Hepatocyte (in vitro differentiated cells): Measurements from ENCODE around the gene AKR1D1. TPM values are rescaled to one million over a fixed set of nuclear protein-coding genes. Genes with fewer than 3 reads are reported as not detected.
"Not testable (repeated sequence)": the region's sequence is repeated elsewhere in the genome, so short reads cannot be mapped to it uniquely, and the experiment has no call there.

Source experiments
- DNase-seq: peaks from one replicate; pipeline ENCODE4 v3.0.0-alpha.2; 2016; ENCODE audit warnings: low spot score
- H2AFZ ChIP-seq: fragments of 200-600 bp; sonication (generic); 2 replicates; pipeline ENCODE4 v1.6.0; 2016; ENCODE audit warnings: antibody characterized with exemption, mild to moderate bottlenecking
- H3K27ac ChIP-seq: fragments of 200-600 bp; sonication (generic); 2 replicates; pipeline ENCODE4 v1.5.1; 2016; ENCODE audit warnings: mild to moderate bottlenecking
- H3K27me3 ChIP-seq: fragments of 200-600 bp; sonication (generic); 2 replicates; pipeline ENCODE4 v1.6.1; 2016
- H3K36me3 ChIP-seq: fragments of 200-600 bp; sonication (generic); replicated peaks from 2 replicates; pipeline ENCODE4 v1.5.1; 2016; ENCODE audit warnings: low read depth; ENCODE audit not compliant: insufficient read depth
- H3K4me1 ChIP-seq: fragments of 200-600 bp; sonication (generic); 2 replicates; pipeline ENCODE4 v1.5.1; 2016; ENCODE audit warnings: mild to moderate bottlenecking, moderate library complexity; ENCODE audit not compliant: insufficient read depth
- H3K4me2 ChIP-seq: fragments of 200-600 bp; sonication (generic); 2 replicates; pipeline ENCODE4 v1.6.0; 2016
- H3K4me3 ChIP-seq: fragments of 200-600 bp; sonication (generic); 2 replicates; pipeline ENCODE4 v1.5.1; 2016; ENCODE audit warnings: mild to moderate bottlenecking
- H3K79me2 ChIP-seq: fragments of 200-600 bp; sonication (generic); 2 replicates; pipeline ENCODE4 v1.6.0; 2017; ENCODE audit warnings: mild to moderate bottlenecking
- H3K9me2 ChIP-seq: fragments of 200-600 bp; sonication (generic); replicated peaks from 2 replicates; pipeline ENCODE4 v1.6.0; 2017; ENCODE audit warnings: mild to moderate bottlenecking; ENCODE audit not compliant: insufficient read depth
- H3K9me3 ChIP-seq: fragments of 200-600 bp; sonication (generic); 2 replicates; pipeline ENCODE4 v1.5.1; 2016; ENCODE audit warnings: low read depth, mild to moderate bottlenecking
- H4K20me1 ChIP-seq: fragments of 200-600 bp; sonication (generic); 2 replicates; pipeline ENCODE4 v1.6.0; 2016; ENCODE audit warnings: mild to moderate bottlenecking; ENCODE audit not compliant: insufficient read depth, poor library complexity, severe bottlenecking
- EZH2 ChIP-seq: fragments of 200-600 bp; sonication (generic); IDR thresholded peaks from 2 replicates; pipeline ENCODE4 v1.6.1; 2016; ENCODE audit warnings: antibody characterized with exemption, mild to moderate bottlenecking, borderline replicate concordance
- EZH2phosphoT487 ChIP-seq: fragments of 200-600 bp; sonication (generic); IDR thresholded peaks from one replicate; pipeline ENCODE4 v1.6.1; 2018; ENCODE audit warnings: antibody characterized with exemption, mild to moderate bottlenecking, low read depth, moderate library complexity; ENCODE audit not compliant: unreplicated experiment, severe bottlenecking
- WGBS: methylation state at CpG from one replicate; pipeline ENCODE4 v1.1.6; 2016; ENCODE audit warnings: low lambda C conversion rate; ENCODE audit errors: missing lambda C conversion rate; 5-methylcytosine and 5-hydroxymethylcytosine counted together
- polyA plus RNA-seq: library from polyadenylated mRNA; unstranded; fragments of >200 nt; fragmentation: Nextera tagmentation; extraction: Ambion mirVana; gene quantifications from 2 replicates; pipeline ENCODE4 v1.2.1, GENCODE V29; 2016
- total RNA-seq: library from RNA; depleted of rRNA; stranded (reverse); fragments of >200 nt; gene quantifications from 2 replicates; pipeline ENCODE4 v1.2.3, GENCODE V29; 2014
- TF ChIP-seq, protein P1 (sequence below): fragments of 200-600 bp; sonication (generic); IDR thresholded peaks from 2 replicates; pipeline ENCODE4 v1.5.1; 2016; ENCODE audit warnings: antibody characterized with exemption, mild to moderate bottlenecking; ENCODE audit not compliant: poor library complexity

AKR1D1 gene
- total and polyA plus RNA-seq, 2 experiments from 2014 or later, result 8.1 to 25.4 TPM

DNA sequence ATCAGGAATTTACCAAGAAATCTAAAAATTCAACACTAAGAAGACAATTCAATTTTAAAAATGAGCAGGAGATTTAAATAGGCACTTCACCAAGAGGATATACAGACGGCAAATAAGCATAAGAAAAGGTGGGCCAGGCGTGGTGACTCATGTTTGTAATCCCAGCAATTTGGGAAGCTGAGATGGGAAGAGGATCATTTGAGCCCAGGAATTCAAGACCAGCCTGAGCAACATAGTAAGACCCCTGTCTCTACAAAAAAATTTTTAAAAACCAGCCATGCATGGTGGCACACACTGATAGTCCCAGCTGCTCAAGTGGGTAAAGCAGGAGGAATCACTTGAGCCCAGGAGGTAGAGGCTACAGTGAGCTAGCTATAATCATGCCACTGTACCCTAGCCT is 3.5 kb upstream of the AKR1D1 start:
- H3K4me2 ChIP-seq, result no peak overlapping the region
- no peaks in the 10 kb centered on the region for H3K36me3 ChIP-seq
- no peaks in the 10 kb centered on the region for H3K79me2 ChIP-seq
- H4K20me1 ChIP-seq, result no peaks in the 10 kb centered on the region
- H2AFZ ChIP-seq, result no peak overlapping the region
- TF ChIP-seq, protein P1, sequence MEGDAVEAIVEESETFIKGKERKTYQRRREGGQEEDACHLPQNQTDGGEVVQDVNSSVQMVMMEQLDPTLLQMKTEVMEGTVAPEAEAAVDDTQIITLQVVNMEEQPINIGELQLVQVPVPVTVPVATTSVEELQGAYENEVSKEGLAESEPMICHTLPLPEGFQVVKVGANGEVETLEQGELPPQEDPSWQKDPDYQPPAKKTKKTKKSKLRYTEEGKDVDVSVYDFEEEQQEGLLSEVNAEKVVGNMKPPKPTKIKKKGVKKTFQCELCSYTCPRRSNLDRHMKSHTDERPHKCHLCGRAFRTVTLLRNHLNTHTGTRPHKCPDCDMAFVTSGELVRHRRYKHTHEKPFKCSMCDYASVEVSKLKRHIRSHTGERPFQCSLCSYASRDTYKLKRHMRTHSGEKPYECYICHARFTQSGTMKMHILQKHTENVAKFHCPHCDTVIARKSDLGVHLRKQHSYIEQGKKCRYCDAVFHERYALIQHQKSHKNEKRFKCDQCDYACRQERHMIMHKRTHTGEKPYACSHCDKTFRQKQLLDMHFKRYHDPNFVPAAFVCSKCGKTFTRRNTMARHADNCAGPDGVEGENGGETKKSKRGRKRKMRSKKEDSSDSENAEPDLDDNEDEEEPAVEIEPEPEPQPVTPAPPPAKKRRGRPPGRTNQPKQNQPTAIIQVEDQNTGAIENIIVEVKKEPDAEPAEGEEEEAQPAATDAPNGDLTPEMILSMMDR, result no peak
- no peak for TF ChIP-seq EZH2phosphoT487
- TF ChIP-seq EZH2, result no peak
- DNase-seq, result no peak
- no peak overlapping the region for H3K27ac ChIP-seq
- H3K4me1 ChIP-seq, result peaks cover 3% of the 10 kb centered on the region
- H3K4me3 ChIP-seq, result no peak overlapping the region
- H3K9me2 ChIP-seq, result no peaks in the 10 kb centered on the region
- no peaks in the 10 kb centered on the region for H3K9me3 ChIP-seq
- WGBS, result 76% methylated on average over 2 of the region's 2 CpGs
- no peaks in the 10 kb centered on the region for H3K27me3 ChIP-seq

DNA sequence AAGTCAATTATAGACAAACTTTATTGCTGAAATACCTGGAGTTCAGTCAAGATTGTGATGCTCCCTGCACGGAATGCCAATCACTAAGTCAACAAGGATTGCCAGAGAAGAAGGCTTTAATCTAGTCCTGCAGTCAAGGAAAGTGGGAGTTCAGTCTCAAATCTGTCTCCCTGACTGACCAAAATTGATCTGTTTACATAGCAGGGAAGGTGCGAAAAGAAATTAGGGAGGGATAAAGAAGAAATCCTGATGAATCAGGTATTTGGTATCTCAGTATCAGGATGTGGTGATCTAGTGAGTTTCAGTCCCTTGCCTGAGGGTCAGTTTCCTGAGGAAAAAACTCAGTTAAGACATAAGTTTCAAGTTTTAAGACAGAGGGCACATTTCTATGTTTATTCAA is 2.1 kb upstream of the AKR1D1 start:
- 86% methylated on average over 2 of the region's 2 CpGs for WGBS
- H3K4me2 ChIP-seq, result no peak overlapping the region
- no peaks in the 10 kb centered on the region for H3K27me3 ChIP-seq
- H3K9me3 ChIP-seq, result no peaks in the 10 kb centered on the region
- no peaks in the 10 kb centered on the region for H3K9me2 ChIP-seq
- no peaks in the 10 kb centered on the region for H3K36me3 ChIP-seq
- H3K27ac ChIP-seq, result no peak overlapping the region
- no peak overlapping the region for H2AFZ ChIP-seq
- H3K4me1 ChIP-seq, result no peaks in the 10 kb centered on the region
- H3K79me2 ChIP-seq, result no peaks in the 10 kb centered on the region
- TF ChIP-seq, protein P1, result no peak
- TF ChIP-seq EZH2 (no peak), EZH2phosphoT487 (no peak)
- no peak for DNase-seq
- H4K20me1 ChIP-seq, result no peaks in the 10 kb centered on the region
- no peak overlapping the region for H3K4me3 ChIP-seq

DNA sequence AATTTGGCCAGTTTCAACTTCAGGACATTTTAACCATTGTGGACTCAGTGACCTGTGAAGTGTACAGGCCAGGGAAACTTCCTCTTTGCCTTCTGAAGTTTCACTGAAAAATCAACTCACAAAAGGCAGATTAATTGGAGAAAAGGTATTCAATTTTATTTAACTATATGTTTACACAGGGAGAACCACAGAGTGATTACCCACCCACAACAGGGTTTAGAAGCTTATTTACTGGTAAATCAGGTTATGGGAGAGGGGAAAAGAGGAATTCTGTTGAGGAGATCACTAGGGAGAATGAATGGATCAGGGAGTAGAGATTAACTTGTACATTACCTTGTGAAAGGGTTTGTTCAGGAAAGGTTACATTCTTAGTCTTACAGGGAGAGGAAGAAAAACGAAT is 1.7 kb upstream of the AKR1D1 start:
- TF ChIP-seq EZH2 (no peak), EZH2phosphoT487 (no peak)
- TF ChIP-seq, protein P1, result no peak
- Histone ChIP-seq H2AFZ (no peak overlapping the region), H3K9me2 (no peaks in the 10 kb centered on the region), H3K27me3 (no peaks in the 10 kb centered on the region), H3K27ac (no peak overlapping the region), H3K4me2 (no peak overlapping the region), H3K36me3 (no peaks in the 10 kb centered on the region), H3K9me3 (no peaks in the 10 kb centered on the region), H3K4me3 (no peak overlapping the region), H4K20me1 (no peaks in the 10 kb centered on the region), H3K4me1 (no peaks in the 10 kb centered on the region), H3K79me2 (no peaks in the 10 kb centered on the region)
- WGBS, result 68% methylated on average over 1 of the region's 1 CpG
- no peak for DNase-seq

DNA sequence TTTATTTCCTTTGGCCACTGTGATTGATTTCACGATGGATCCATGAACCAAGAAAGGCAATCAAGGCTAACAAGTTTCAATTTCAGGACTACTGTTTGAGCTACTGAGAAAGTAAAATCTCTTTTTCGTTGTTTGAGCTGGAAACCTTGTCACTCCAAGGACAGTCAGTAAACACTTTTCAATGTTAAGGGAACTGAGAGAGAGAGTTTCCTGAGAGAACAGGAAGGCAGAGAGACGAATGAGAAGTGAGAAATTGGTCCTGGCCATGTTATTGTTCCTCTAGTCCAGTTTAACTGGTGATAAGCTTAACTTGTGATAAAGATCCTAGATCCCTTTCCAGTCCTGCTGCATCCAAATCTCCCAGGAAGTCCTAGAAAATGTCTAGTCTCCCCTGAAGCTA is 909 bp upstream of the AKR1D1 start:
- no peak overlapping the region for H2AFZ ChIP-seq
- H3K27me3 ChIP-seq, result no peaks in the 10 kb centered on the region
- no peaks in the 10 kb centered on the region for H3K9me3 ChIP-seq

GRCh38 chr7:138075786-138076185 is 473 bp upstream of the AKR1D1 start:
- not testable (repeated sequence) for H3K4me2 ChIP-seq

More for the DNA sequence above, 909 bp upstream of the AKR1D1 start:
- H3K4me1 ChIP-seq, result no peaks in the 10 kb centered on the region
- TF ChIP-seq EZH2phosphoT487 (no peak), EZH2 (no peak)
- TF ChIP-seq, protein P1, result no peak
- WGBS, result 89% methylated on average over 3 of the region's 3 CpGs
- no peak for DNase-seq
- no peaks in the 10 kb centered on the region for H4K20me1 ChIP-seq
- no peak overlapping the region for H3K4me2 ChIP-seq
- H3K79me2 ChIP-seq, result no peaks in the 10 kb centered on the region
- no peaks in the 10 kb centered on the region for H3K9me2 ChIP-seq
- H3K36me3 ChIP-seq, result no peaks in the 10 kb centered on the region
- H3K27ac ChIP-seq, result no peak overlapping the region
- H3K4me3 ChIP-seq, result no peak overlapping the region

More at GRCh38 chr7:138075786-138076185, 473 bp upstream of the AKR1D1 start:
- H3K9me2 ChIP-seq, DNase-seq, H3K27me3 ChIP-seq, H3K4me1 ChIP-seq, H3K9me3 ChIP-seq, H3K4me3 ChIP-seq, H3K27ac ChIP-seq, H2AFZ ChIP-seq, H4K20me1 ChIP-seq, H3K36me3 ChIP-seq, H3K79me2 ChIP-seq: not testable (repeated sequence)
- 87% methylated on average over 1 of the region's 1 CpG for WGBS
